ENCODE measurements around the gene WDR37.

Gene WDR37

GRCh38 chr10:1070919-1071318 is 14.7 kb downstream of the WDR37 start:
- in situ Hi-C loops (cut with MboI; ENCODE audit: low sequenced_read_pairs) = no loop called here

DNA sequence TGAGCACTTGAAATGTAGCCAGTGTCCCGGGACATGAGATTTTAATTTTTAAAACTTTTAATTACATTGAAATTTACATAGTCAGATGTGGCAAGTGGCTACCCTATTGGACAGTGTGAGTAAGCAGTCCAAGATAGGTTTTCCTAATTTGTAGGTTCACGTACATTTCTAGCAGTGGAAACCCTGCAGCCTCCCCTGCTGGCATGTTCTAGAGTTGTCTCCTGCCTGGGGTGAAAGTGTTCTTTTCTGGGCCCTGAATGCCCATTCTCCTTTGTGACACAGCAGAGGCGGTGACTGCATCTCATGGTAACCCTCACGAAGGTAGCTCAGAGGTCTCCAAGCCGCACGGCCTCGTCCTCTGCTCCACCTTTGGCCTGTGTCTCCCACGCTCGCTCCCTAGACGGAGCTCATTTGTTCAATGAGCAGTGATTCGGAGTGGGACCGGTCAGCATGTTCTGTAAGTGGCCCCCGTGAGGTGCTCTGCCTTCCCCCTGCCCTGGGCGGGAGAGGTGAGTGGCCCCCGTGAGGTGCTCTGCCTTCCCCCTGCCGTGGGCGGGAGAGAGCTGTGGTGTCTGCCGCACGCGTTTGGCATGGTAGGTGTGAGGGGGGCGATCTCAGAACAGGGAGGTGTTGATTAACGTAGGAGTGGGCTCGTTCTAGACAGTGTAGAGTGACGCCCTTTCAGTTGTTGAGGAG is 18.0 kb downstream of the WDR37 start:
- in situ Hi-C loops (cut with MboI; ENCODE audit: low sequenced_read_pairs) = no loop called here

DNA sequence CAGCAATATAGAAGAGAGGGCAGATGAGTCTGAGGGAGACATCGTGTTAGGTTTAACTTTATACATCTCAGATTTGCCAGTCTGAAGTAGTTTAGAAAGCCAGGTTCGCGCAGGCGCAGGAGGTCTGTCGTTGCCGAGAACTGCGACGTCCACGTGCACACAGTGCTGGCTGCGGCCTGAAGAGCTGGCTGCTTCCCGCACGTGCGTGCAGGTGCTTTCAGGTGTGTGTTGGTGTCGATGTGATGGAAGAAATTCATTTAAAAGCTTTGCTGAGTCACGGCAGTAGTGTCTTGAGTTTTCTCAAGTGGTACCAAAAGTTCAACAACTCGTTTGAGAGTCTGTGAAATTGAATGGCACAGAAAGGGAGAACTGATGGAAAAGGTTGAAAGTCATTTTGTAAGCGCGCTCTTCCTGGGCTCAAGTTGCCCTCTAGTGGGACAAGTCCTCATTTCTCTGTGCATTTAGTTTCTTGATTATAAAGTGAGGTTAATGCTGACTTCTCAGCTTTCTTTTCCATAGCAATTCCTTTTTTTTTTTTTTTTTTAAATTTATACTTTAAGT is 18.6 kb downstream of the WDR37 start:
- in situ Hi-C loops (cut with MboI; ENCODE audit: low sequenced_read_pairs) = no loop called here

- in situ Hi-C loops (cut with MboI; ENCODE audit: low sequenced_read_pairs) = no loop called here
Measured at GRCh38 chr10:1078668-1079067, 22.5 kb downstream of the WDR37 start.

DNA sequence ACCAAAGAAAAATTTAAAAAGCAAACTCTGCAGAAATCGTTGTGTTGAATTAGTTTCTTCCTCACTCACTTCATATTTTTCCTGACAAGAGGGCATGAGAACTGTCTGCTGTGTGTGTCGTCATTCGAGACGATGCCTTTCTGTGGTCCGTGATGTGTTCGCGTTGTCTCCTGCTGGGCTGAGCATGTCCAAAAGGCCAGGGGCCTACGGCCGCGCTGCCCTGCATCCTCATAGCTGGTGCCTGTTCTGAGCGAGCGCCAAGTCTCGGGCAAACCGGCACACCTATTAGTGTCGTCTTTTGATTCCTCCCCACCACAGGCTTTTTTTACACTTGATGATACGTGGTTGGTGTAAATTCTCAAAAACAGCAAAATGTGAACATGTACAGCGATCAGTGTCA is 27.4 kb downstream of the WDR37 start:
- in situ Hi-C loops (cut with MboI; ENCODE audit: low sequenced_read_pairs) = no loop called here

DNA sequence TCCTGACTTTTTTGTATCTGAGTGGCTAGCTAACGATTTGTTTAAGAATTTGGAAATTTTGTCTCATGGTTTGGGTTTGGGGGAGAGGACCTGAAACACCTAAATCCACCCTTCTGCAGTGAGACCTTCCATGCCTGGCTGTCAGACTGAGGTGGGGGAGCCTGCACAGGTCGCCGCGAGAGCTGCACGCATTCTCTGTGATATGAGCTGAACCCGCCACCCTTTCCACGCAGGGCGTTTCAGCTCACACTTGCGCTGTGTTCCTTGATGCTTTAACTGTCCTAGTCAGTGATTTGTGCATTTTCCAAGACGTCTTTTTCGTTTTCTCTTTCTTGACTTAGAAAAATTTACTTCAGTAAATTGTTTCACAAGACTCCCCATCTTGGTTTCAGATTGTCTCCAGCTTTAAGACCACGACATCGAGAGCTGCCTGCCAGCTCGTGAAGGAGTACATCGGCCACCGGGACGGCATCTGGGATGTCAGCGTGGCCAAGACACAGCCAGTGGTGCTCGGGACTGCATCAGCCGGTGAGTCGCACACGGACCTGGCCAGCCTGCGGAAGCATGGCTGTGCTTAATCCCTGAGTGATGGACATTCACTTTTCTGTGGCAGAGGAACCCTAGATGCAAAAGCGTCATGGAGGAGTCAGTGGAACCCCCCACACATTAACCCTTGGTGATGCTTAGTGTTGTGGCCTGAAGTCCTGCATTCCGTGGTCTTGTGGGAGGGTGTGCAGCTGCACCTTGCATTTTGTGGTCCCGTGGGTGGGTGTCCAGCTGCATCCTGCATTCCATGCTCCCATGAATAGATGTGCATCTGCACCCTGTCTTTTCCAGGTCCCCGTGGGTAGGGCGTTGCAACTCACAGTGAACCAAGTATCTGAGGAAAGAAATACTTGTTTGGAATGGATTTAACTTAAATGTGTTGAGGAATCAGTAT is 28.1 kb downstream of the WDR37 start:
- in situ Hi-C loops (cut with MboI; ENCODE audit: low sequenced_read_pairs) = no loop called here

DNA sequence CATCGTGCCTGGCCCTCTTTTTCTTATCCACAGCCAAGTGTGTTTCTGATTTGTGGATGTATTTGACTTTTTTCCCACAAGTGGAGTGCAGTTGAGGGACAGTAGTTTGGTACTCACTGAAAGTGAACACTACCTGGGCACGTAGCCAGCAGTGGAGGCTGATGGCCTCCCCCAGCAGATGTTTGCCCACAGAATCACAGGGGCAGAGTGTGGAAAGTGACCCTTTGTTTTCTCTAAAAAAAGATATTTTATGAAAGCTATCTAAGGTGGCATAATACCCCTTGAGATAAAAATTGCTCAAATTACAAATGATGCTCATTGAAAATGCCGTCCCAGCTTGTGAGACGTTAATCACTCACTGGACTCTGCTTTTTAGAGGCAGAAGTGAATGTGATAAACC is 29.1 kb downstream of the WDR37 start:
- in situ Hi-C loops (cut with MboI; ENCODE audit: low sequenced_read_pairs) = no loop called here

DNA sequence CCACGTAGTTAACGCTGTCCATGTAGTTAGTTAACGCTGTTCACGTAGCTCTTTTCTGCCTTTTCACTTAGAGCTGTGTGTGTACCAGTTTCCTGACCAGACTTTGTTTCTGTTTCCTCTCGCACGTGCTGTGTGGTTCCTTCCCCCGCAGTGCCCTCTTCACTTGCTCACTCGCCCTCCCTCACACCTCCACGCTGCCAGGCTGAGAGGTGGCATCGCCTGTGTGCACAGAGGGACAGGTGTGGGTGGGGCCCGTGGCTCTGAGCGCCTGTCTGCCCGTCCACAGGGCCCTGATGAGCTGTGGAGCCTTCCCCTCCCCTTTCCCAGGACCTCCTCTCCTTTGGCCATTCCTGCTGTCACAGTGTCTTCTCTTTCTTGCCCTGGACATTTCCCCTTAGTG is 30.6 kb downstream of the WDR37 start:
- in situ Hi-C loops (cut with MboI; ENCODE audit: low sequenced_read_pairs) = no loop called here

DNA sequence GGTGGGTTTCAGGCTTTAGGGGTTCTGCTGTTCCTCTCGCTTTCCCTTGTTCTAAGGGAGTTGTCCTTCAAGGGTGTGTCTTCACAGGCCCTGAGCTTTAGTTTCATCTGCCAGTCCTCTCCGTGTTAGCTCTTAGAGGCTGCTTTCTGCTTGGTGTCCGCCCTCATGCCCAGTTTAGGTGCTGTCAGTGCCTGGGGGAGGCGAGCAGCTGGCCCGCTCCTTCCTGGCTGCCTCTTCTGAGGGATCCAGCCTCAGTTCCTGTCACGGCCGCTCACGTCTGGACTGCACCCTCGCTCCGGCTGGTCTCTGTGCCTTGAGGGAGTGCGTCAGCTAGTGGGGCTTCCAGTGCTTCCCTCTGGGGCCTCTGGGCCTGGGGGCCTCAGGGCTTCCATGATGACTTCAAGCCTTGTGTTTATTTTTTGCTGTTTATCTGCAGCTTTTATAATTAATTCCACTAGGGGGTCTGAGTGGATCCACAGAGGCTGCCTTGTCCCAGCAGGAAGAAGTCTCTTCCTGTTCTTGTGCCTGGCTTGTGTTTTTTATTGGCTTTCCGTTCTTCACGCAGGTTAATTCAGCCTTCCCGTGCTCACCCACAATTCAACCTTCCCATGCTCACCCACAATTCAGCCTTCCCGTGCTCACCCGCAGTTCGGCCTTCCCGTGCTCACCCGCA is 33.0 kb downstream of the WDR37 start:
- in situ Hi-C loops (cut with MboI; ENCODE audit: low sequenced_read_pairs) = no loop called here

DNA sequence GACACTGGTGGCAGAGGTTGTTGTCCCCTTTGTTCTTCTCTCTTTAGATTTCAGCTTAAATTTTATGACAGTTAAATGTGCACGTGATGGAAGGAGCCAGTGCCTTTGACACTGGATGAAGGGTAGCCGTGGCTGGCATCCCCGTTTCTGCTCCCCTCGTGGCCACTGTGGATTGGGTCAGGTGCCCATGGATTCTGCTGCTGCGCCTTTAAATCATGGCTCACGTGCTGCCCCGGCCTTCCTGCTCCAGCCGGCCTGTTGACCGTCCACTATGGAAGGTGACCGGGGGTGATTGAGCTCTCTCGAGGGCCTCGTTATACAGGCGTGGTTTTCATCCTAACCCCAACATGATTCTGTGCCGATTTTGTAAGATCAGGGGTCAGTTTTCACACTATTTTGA is 34.5 kb downstream of the WDR37 start:
- in situ Hi-C loops (cut with MboI; ENCODE audit: low sequenced_read_pairs) = no loop called here

DNA sequence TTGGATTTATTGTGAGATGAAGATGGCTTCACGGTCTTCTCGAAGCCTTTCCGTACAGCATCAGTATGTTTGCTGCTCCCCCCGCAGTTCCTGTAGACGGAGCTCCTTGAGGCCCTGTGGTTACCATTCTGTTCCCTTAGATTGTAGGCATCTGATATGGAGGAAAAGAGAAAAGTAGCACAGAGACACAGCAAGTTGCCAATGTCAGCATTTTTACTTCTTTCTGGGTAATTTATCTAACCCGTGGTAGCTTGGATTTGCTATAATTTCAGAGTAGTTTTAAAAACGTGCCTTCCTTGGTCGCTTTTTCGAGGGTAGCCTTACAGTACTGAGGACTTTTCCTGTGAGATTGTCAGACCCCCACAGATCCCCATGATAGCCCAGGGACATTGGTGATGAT is 37.5 kb downstream of the WDR37 start:
- in situ Hi-C loops (cut with MboI; ENCODE audit: low sequenced_read_pairs) = no loop called here

DNA sequence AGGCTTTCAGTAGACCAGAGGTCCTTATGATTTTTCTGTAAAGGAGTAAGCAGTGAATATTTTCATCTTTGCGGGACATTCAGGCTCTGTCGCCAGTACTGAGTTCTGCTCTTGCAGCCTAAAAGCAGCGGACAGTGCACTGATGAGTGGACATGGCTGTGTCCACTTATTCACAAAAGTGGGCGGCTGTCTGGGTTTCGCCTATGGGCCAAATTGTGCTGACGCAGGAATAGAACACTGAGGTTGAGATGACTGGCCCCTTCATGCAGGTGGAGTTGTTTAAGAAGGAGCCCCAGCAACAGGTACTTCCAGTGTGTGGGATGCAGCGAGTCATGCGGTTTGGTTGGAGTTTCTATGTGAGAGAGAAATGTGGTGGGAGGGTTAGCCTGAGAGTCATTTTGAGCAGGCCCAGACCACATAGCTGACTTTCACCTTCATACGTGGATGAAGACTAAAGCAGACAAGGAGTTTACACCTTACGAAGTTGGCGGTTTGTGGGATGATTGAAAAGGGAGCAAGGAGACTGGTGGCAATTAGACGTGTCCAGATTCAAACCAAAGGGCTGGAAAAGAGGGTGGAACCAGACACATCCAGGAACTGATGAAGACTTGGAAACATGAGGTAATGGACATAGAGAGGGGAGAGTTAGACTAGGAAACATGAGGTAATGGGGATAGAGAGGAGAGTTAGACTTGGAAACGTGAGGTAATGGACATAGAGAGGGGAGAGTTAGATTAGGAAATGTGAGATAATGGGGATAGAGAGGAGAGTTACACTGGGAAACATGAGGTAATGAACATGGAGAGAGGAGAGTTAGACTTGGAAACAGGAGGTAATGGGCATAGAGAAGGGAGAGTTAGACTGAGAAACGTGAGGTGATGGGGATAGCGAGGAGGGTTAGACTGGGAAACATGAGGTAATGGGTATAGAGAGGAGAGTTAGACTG is 38.2 kb downstream of the WDR37 start:
- in situ Hi-C loops (cut with MboI; ENCODE audit: low sequenced_read_pairs) = no loop called here

GRCh38 chr10:1095498-1095897 is 39.3 kb downstream of the WDR37 start:
- in situ Hi-C loops (cut with MboI; ENCODE audit: low sequenced_read_pairs) = no loop called here

- in situ Hi-C loops (cut with MboI; ENCODE audit: low sequenced_read_pairs) = no loop called here
Measured at GRCh38 chr10:1096287-1096889, 40.2 kb downstream of the WDR37 start.

DNA sequence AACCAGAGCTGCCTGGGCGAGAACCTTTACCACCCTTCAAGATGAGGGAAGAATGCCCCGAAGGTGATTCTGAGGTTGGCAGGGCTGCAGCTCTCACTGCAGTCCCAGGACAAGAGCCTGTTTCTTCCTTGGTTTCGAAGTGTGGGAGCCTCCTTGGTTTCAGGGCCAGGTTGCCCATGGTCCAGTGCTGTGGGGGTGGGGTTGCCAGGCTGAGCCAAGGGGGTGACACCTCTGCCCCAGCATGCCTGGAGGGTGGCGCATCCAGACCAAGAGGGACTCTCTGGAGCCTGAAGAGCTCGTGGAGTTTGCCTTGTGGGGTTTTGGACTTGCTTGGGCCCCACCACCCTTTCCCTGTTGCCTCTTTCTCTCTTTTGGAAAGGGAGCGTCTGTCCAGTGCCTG is 41.3 kb downstream of the WDR37 start:
- in situ Hi-C loops (cut with MboI; ENCODE audit: low sequenced_read_pairs) = no loop called here

- in situ Hi-C loops (cut with MboI; ENCODE audit: low sequenced_read_pairs) = no loop called here
Measured at GRCh38 chr10:1100143-1100542, 44.0 kb downstream of the WDR37 start.

DNA sequence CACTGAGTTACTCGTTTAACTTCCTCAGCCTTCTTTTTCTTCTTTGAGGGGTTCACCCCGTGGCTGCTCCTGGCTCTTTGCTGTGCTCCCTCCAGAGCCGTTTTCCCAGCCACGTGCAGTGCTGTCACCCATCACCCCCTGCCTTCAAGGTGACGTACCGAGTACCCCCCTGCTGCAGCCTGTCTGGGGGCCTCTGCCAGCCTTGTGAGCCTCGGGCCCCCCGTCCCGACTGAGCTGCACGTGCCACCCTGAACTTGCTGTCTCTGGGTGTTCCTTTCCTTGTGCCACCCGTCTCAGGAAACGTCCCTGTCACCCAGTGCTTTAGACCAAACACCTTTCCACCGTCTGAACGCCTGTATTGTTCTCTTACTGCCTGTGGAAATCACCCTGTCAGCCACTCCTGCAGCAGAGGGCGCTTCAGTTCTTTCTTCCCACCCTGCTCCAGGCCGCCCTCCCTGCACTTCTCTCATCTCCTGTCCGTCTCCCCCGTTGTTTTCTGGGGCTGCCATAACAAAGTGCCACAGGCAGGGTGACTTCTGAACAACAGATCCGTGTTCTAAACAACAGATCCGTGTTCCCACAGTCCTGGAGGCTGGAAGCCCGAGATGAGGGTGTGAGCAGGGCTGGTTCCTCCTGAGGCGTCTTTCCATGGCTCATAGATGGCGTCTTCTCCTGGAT is 44.6 kb downstream of the WDR37 start:
- in situ Hi-C loops (cut with MboI; ENCODE audit: low sequenced_read_pairs) = no loop called here

DNA sequence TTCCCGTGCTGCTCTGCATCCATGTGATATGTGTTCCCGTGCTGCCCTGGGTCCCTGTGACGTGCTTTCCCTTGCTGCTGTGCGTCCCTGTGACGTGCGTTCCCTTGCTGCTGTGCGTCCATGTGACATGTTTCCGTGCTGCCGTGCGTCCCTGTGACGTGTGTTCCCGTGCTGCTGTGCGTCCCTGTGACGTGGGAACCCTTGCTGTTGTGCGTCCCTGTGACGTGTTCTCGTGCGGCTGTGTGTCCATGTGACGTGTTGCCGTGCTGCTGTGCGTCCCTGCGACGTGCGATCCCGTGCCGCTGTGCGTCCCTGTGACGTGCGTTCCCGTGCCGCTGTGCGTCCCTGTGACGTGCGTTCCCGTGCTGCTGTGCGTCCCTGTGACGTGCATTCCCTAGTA is 45.8 kb downstream of the WDR37 start:
- in situ Hi-C loops (cut with MboI; ENCODE audit: low sequenced_read_pairs) = no loop called here

- in situ Hi-C loops (cut with MboI; ENCODE audit: low sequenced_read_pairs) = no loop called here
Measured at GRCh38 chr10:1102416-1102815, 46.2 kb downstream of the WDR37 start.

Data from hTERT RPE-1 (cell line).